Measurements from ENCODE around the gene LGALS9B. TPM values are rescaled to one million over a fixed set of nuclear protein-coding genes. Genes with fewer than 3 reads are reported as not detected.
"Not testable (repeated sequence)": the region's sequence is repeated elsewhere in the genome, so short reads cannot be mapped to it uniquely, and the experiment has no call there.

The LGALS9B gene
- total RNA-seq, 6 donors from 2014 or later = 3.0 TPM; not detected in 5

- H3K27ac ChIP-seq; H3K4me1 ChIP-seq; H3K4me3 ChIP-seq; DNase-seq; H3K36me3 ChIP-seq; H3K9me3 ChIP-seq; H3K27me3 ChIP-seq; ATAC-seq (ENCODE audit: low FRiP score in 2 of 2): not testable (repeated sequence)
- WGBS, 2 donors = 46% methylated on average over 2 of the region's 6 CpGs; no CpG with 5 or more reads in 1 of the 2 donors
Measured at GRCh38 chr17:20492099-20492498, 24.8 kb upstream of the LGALS9B start.

- H3K36me3 ChIP-seq; H3K4me3 ChIP-seq; H3K9me3 ChIP-seq; DNase-seq; H3K27ac ChIP-seq; H3K27me3 ChIP-seq; ATAC-seq (ENCODE audit: low FRiP score in 2 of 2); H3K4me1 ChIP-seq: not testable (repeated sequence)
- WGBS, 2 donors = 14 to 29% methylated on average over 5 to 6 of the region's 6 CpGs
Measured at GRCh38 chr17:20484930-20485329, 17.6 kb upstream of the LGALS9B start.

- WGBS, 2 donors = 85 to 95% methylated on average over 6 of the region's 8 CpGs
- ATAC-seq (ENCODE audit: low FRiP score in 2 of 2) = not testable (repeated sequence)
Measured at GRCh38 chr17:20479889-20480591, 12.7 kb upstream of the LGALS9B start.

GRCh38 chr17:20477398-20478071, 10.2 kb upstream of the LGALS9B start:
- not testable (repeated sequence) for H3K4me1 ChIP-seq; DNase-seq; H3K27me3 ChIP-seq; H3K27ac ChIP-seq; H3K4me3 ChIP-seq; ATAC-seq (ENCODE audit: low FRiP score in 2 of 2); H3K9me3 ChIP-seq; H3K36me3 ChIP-seq
- WGBS, 2 donors = 72 to 81% methylated on average over 2 to 3 of the region's 4 CpGs

More at GRCh38 chr17:20479889-20480591, 12.7 kb upstream of the LGALS9B start:
- H3K36me3 ChIP-seq, H3K4me3 ChIP-seq, H3K27me3 ChIP-seq, H3K4me1 ChIP-seq, H3K9me3 ChIP-seq, H3K27ac ChIP-seq, DNase-seq: not testable (repeated sequence)

- 93 to 94% methylated on average over 5 to 7 of the region's 8 CpGs for WGBS, 2 donors
- not testable (repeated sequence) for H3K4me3 ChIP-seq, H3K9me3 ChIP-seq, H3K27ac ChIP-seq, H3K36me3 ChIP-seq, H3K27me3 ChIP-seq, DNase-seq, H3K4me1 ChIP-seq
- peak in 1 of 2 donors; percentile 9 for ATAC-seq (ENCODE audit: low FRiP score in 2 of 2)
Measured at GRCh38 chr17:20475137-20475831, 7.9 kb upstream of the LGALS9B start.

GRCh38 chr17:20474081-20474480, 6.7 kb upstream of the LGALS9B start:
- not testable (repeated sequence) for H3K27me3 ChIP-seq; DNase-seq; ATAC-seq (ENCODE audit: low FRiP score in 2 of 2); H3K36me3 ChIP-seq; H3K4me1 ChIP-seq; H3K9me3 ChIP-seq; H3K4me3 ChIP-seq; H3K27ac ChIP-seq

GRCh38 chr17:20469946-20470345, 2.6 kb upstream of the LGALS9B start:
- H3K4me1 ChIP-seq; H3K27ac ChIP-seq; H3K9me3 ChIP-seq; DNase-seq; H3K4me3 ChIP-seq; H3K36me3 ChIP-seq; H3K27me3 ChIP-seq; ATAC-seq (ENCODE audit: low FRiP score in 2 of 2): not testable (repeated sequence)
- WGBS, 2 donors = 77 to 100% methylated on average over 1 to 2 of the region's 4 CpGs

- 48% methylated on average over 2 of the region's 4 CpGs; no CpG with 5 or more reads in 1 of the 2 donors for WGBS, 2 donors
- not testable (repeated sequence) for H3K4me3 ChIP-seq; H3K27ac ChIP-seq; H3K4me1 ChIP-seq; DNase-seq; H3K9me3 ChIP-seq; H3K27me3 ChIP-seq; ATAC-seq (ENCODE audit: low FRiP score in 2 of 2); H3K36me3 ChIP-seq
Measured at GRCh38 chr17:20469107-20469506, 1.8 kb upstream of the LGALS9B start.

GRCh38 chr17:20466999-20467398, 340 bp downstream of the LGALS9B start:
- H3K4me1 ChIP-seq; H3K36me3 ChIP-seq; H3K27ac ChIP-seq; H3K27me3 ChIP-seq; DNase-seq; ATAC-seq (ENCODE audit: low FRiP score in 2 of 2); H3K9me3 ChIP-seq; H3K4me3 ChIP-seq: not testable (repeated sequence)
- 37% methylated on average over 2 of the region's 5 CpGs; no CpG with 5 or more reads in 1 of the 2 donors for WGBS, 2 donors

- WGBS, 2 donors = 90% methylated on average over 2 of the region's 5 CpGs; no CpG with 5 or more reads in 1 of the 2 donors
- H3K36me3 ChIP-seq; DNase-seq; H3K27me3 ChIP-seq; ATAC-seq (ENCODE audit: low FRiP score in 2 of 2); H3K27ac ChIP-seq; H3K9me3 ChIP-seq; H3K4me1 ChIP-seq; H3K4me3 ChIP-seq: not testable (repeated sequence)
Measured at GRCh38 chr17:20466553-20466952, 786 bp downstream of the LGALS9B start.

- peak in 1 of 2 donors; percentile 45 for ATAC-seq (ENCODE audit: low FRiP score in 2 of 2)
- no CpG with 5 or more reads among the region's 12 CpGs for WGBS, 2 donors
- not testable (repeated sequence) for H3K27me3 ChIP-seq
Measured at GRCh38 chr17:20465535-20465934, 1.8 kb downstream of the LGALS9B start.

GRCh38 chr17:20464854-20465414, 2.4 kb downstream of the LGALS9B start:
- H3K9me3 ChIP-seq; H3K4me3 ChIP-seq; H3K27ac ChIP-seq; H3K36me3 ChIP-seq; ATAC-seq (ENCODE audit: low FRiP score in 2 of 2); H3K27me3 ChIP-seq; DNase-seq; H3K4me1 ChIP-seq: not testable (repeated sequence)
- 91% methylated on average over 6 of the region's 9 CpGs; no CpG with 5 or more reads in 1 of the 2 donors for WGBS, 2 donors

More at GRCh38 chr17:20465535-20465934, 1.8 kb downstream of the LGALS9B start:
- H3K36me3 ChIP-seq, H3K27ac ChIP-seq, H3K9me3 ChIP-seq, H3K4me1 ChIP-seq, DNase-seq, H3K4me3 ChIP-seq: not testable (repeated sequence)
